H1 (cell line): ENCODE data around the gene TMIGD1. TPM values are rescaled to one million over a fixed set of nuclear protein-coding genes. Genes with fewer than 3 reads are reported as not detected.

Experiments
- CTCF ChIA-PET: fragments of 300-600 bp; sonication (Branson Sonifier 250); formaldehyde crosslinking; loops from one replicate; lab custom pipeline; 2021; ENCODE audit not compliant: partially characterized antibody; lab: Charles Lee
- POLR2A ChIA-PET: fragments of 300-600 bp; sonication (Branson Sonifier 250); formaldehyde crosslinking; loops from one replicate; lab custom pipeline; 2021; ENCODE audit warnings: inconsistent platforms; ENCODE audit not compliant: partially characterized antibody; lab: Charles Lee
- DNase-seq, 2 experiments: peaks; one replicate each; pipeline versions ENCODE4 v3.0.0 to v3.0.0-alpha.2; 2010 to 2022; ENCODE audit warnings: low spot score in 2 of 2, low read depth in 1 of 2, mixed read lengths in 1 of 2
- FAIRE-seq: peaks from 2 replicates; lab custom pipeline; 2011; peaks lifted over from hg19 to GRCh38; lab: Jason Lieb, UNC
- H2AFZ ChIP-seq: 2 replicates; pipeline ENCODE4 v1.8.1; 2012; ENCODE audit warnings: low read length, inconsistent platforms
- H2AK5ac ChIP-seq: 2 replicates; pipeline ENCODE4 v1.6.1; 2013; ENCODE audit warnings: low read depth, low read length
- H2BK120ac ChIP-seq: replicated peaks from 2 replicates; pipeline ENCODE3; 2013; ENCODE audit warnings: low read depth, low read length, inconsistent platforms
- H2BK12ac ChIP-seq: 2 replicates; pipeline ENCODE4 v1.6.1; 2013; ENCODE audit warnings: low read depth, low read length
- H2BK15ac ChIP-seq: 2 replicates; pipeline ENCODE4 v1.6.1; 2013; ENCODE audit warnings: low read length
- H2BK20ac ChIP-seq: 2 replicates; pipeline ENCODE4 v1.6.1; 2013; ENCODE audit warnings: low read length
- H2BK5ac ChIP-seq: 2 replicates; pipeline ENCODE4 v1.6.1; 2013; ENCODE audit warnings: low read depth, low read length
- H3K14ac ChIP-seq: 2 replicates; pipeline ENCODE4 v1.6.1; 2013; ENCODE audit warnings: inconsistent platforms; ENCODE audit not compliant: insufficient read length
- H3K18ac ChIP-seq: 2 replicates; pipeline ENCODE4 v1.6.1; 2013; ENCODE audit warnings: low read length; ENCODE audit errors: extremely low read depth
- H3K23ac ChIP-seq: 2 replicates; pipeline ENCODE4 v1.6.1; 2013; ENCODE audit warnings: inconsistent platforms; ENCODE audit not compliant: insufficient read length
- H3K23me2 ChIP-seq: 2 replicates; pipeline ENCODE4 v1.6.1; 2013; ENCODE audit warnings: low read depth, low read length
- H3K27ac ChIP-seq: 2 replicates; pipeline ENCODE4 v1.6.1; 2011; ENCODE audit warnings: low read depth, low read length, inconsistent platforms
- H3K27me3 ChIP-seq, 4 experiments: replicated peaks in 1 of 4; 1 replicate in 1 of 4; 2 replicates in 3 of 4; pipeline versions ENCODE4 v1.6.1 to v1.8.1; 2011 to 2013; ENCODE audit warnings: low read length in 3 of 4, mild to moderate bottlenecking in 3 of 4, inconsistent platforms in 2 of 4, mixed read lengths in 2 of 4, moderate library complexity in 1 of 4; ENCODE audit not compliant: control insufficient read depth in 3 of 4, insufficient read depth in 3 of 4; ENCODE audit errors: extremely low read depth in 1 of 4
- H3K36me3 ChIP-seq, 4 experiments: 2 replicates each; pipeline versions ENCODE4 v1.6.1 to v1.8.1; 2011 to 2013; ENCODE audit warnings: mild to moderate bottlenecking in 4 of 4, low read length in 3 of 4, moderate library complexity in 2 of 4, control low read depth in 1 of 4, inconsistent platforms in 1 of 4; ENCODE audit not compliant: insufficient read depth in 4 of 4, control insufficient read depth in 2 of 4
- H3K4ac ChIP-seq: replicated peaks from 2 replicates; pipeline ENCODE3; 2013; ENCODE audit warnings: low read length, low read depth, mixed read lengths, inconsistent platforms; ENCODE audit not compliant: insufficient read length
- H3K4me1 ChIP-seq, 4 experiments: replicated peaks in 1 of 4; 1 replicate in 1 of 4; 2 replicates in 3 of 4; pipeline versions ENCODE4 v1.6.1 to v1.8.1; 2011 to 2013; ENCODE audit warnings: low read length in 3 of 4, inconsistent platforms in 2 of 4, mixed read lengths in 1 of 4; ENCODE audit not compliant: insufficient read depth in 4 of 4, control insufficient read depth in 3 of 4
- H3K4me2 ChIP-seq, 2 experiments: 2 replicates each; pipeline versions ENCODE4 v1.6.1 to v1.8.1; 2011 to 2013; ENCODE audit warnings: low read depth in 2 of 2, low read length in 2 of 2, control low read depth in 1 of 2, inconsistent platforms in 1 of 2, mild to moderate bottlenecking in 1 of 2; ENCODE audit not compliant: insufficient read depth in 1 of 2
- H3K4me3 ChIP-seq, 4 experiments: fragments of 200-600, 300-600 bp in 1 of 4; sonication (generic), shearing (Covaris generic), sonication (Bioruptor Twin) in 1 of 4; 2 replicates each; pipeline versions ENCODE4 v1.5.1 to v1.8.1; 2011 to 2016; ENCODE audit warnings: low read length in 4 of 4, low read depth in 3 of 4, control low read depth in 2 of 4, inconsistent platforms in 2 of 4, mild to moderate bottlenecking in 2 of 4, mixed read lengths in 1 of 4, moderate library complexity in 1 of 4; ENCODE audit not compliant: insufficient read depth in 2 of 4; ENCODE audit errors: extremely low read depth in 1 of 4
- H3K56ac ChIP-seq: replicated peaks from 2 replicates; pipeline ENCODE3; 2013; ENCODE audit warnings: low read depth, mild to moderate bottlenecking, mixed read lengths, low read length, inconsistent platforms; ENCODE audit not compliant: insufficient read length
- H3K79me1 ChIP-seq: 2 replicates; pipeline ENCODE4 v1.6.1; 2013; ENCODE audit warnings: low read depth, low read length, control low read depth
- H3K79me2 ChIP-seq, 2 experiments: 2 replicates each; pipeline versions ENCODE4 v1.6.1 to v1.8.1; 2012 to 2013; ENCODE audit warnings: low read length in 2 of 2, mild to moderate bottlenecking in 2 of 2, inconsistent platforms in 1 of 2; ENCODE audit not compliant: insufficient read depth in 2 of 2, control insufficient read depth in 1 of 2
- H3K9ac ChIP-seq, 4 experiments: replicated peaks in 1 of 4; 1 replicate in 1 of 4; 2 replicates in 3 of 4; pipeline versions ENCODE4 v1.6.1 to v1.8.1; 2011 to 2013; ENCODE audit warnings: low read depth in 3 of 4, low read length in 3 of 4, control low read depth in 2 of 4, mild to moderate bottlenecking in 2 of 4, moderate library complexity in 2 of 4, inconsistent platforms in 1 of 4; ENCODE audit errors: extremely low read depth in 1 of 4
- H3K9me3 ChIP-seq, 2 experiments: 2 replicates each; pipeline versions ENCODE4 v1.6.1 to v1.8.1; 2012 to 2013; ENCODE audit warnings: mild to moderate bottlenecking in 2 of 2, moderate library complexity in 2 of 2, control low read depth in 1 of 2, inconsistent platforms in 1 of 2, low read depth in 1 of 2, low read length in 1 of 2, mixed read lengths in 1 of 2; ENCODE audit not compliant: insufficient read depth in 2 of 2
- H4K20me1 ChIP-seq, 2 experiments: replicated peaks in 1 of 2; 2 replicates each; pipeline versions ENCODE3 to v1.8.1; 2011 to 2013; ENCODE audit warnings: inconsistent platforms in 2 of 2, low read length in 2 of 2, mild to moderate bottlenecking in 1 of 2; ENCODE audit not compliant: insufficient read depth in 2 of 2, control insufficient read depth in 1 of 2
- H4K5ac ChIP-seq: 2 replicates; pipeline ENCODE4 v1.6.1; 2013; ENCODE audit warnings: low read length, low read depth, mixed read lengths, inconsistent platforms; ENCODE audit not compliant: insufficient read length
- H4K8ac ChIP-seq: 2 replicates; pipeline ENCODE4 v1.8.0; 2013; ENCODE audit warnings: mild to moderate bottlenecking, moderate library complexity, low read length, inconsistent platforms; ENCODE audit not compliant: insufficient read depth; ENCODE audit errors: extremely low read depth
- H4K91ac ChIP-seq: replicated peaks from 2 replicates; pipeline ENCODE3; 2013; ENCODE audit warnings: low read length, mixed read lengths, inconsistent platforms; ENCODE audit not compliant: insufficient read length
- SAP30 ChIP-seq: fragments of 300-600 bp; sonication (generic); IDR thresholded peaks from 2 replicates; pipeline ENCODE4 v1.7.1; 2012; ENCODE audit warnings: low read length, moderate library complexity, mild to moderate bottlenecking, inconsistent platforms; ENCODE audit not compliant: insufficient read depth, insufficient replicate concordance
- SUZ12 ChIP-seq: fragments of 200-600 bp; sonication (generic); IDR thresholded peaks from 2 replicates; pipeline ENCODE4 v1.6.1; 2012; ENCODE audit warnings: mild to moderate bottlenecking, inconsistent platforms, low read length, moderate library complexity, mixed read lengths
- WGBS, 2 experiments: shearing (Covaris generic) in 1 of 2; methylation state at CpG; one replicate each; pipeline versions ENCODE4 v1.1.6 to v1.1.7; 2013 to 2015; ENCODE audit warnings: low lambda C conversion rate in 2 of 2, mixed read lengths in 2 of 2, inconsistent platforms in 1 of 2, low coverage in 1 of 2, missing lambda C conversion rate in 1 of 2; ENCODE audit not compliant: insufficient replicate concordance in 2 of 2, insufficient coverage in 1 of 2, insufficient read length in 1 of 2; ENCODE audit errors: extremely low coverage in 1 of 2, missing lambda C conversion rate in 1 of 2; 5-methylcytosine and 5-hydroxymethylcytosine counted together
- polyA plus RNA-seq, 7 experiments: library from polyadenylated mRNA; depleted of rRNA in 3 of 7; stranded (reverse) in 5 of 7; unstranded in 2 of 7; fragments of >200 nt in 5 of 7; fragments of 200-250 nt in 2 of 7; gene quantifications; 1 replicate in 5 of 7; 2 replicates in 1 of 7; 4 replicates in 1 of 7; pipeline versions ENCODE4 v1.2.1 to v1.2.3, GENCODE V29; 2011 to 2013; ENCODE audit warnings: missing spikeins in 2 of 7, mixed read lengths in 2 of 7
- total RNA-seq: library from RNA; stranded (reverse); fragmentation: NEBNext Ultra II Directional; extraction: Animal tissue kit (Norgen Biotek cat#: 25700); gene quantifications from 2 replicates; pipeline ENCODE4 v1.2.1, GENCODE V29; 2021

TMIGD1 gene
- total and polyA plus RNA-seq, 2 of the 8 experiments (the other 6 are each of a cell fraction or from before 2014, with no cell fraction given), result not detected

GRCh38 chr17:30377574-30378240 lies 43.9 kb upstream of the TMIGD1 start:
- peak overlapping the region in 3 of 4 experiments; percentile 64 to 85 (median 76); a peak in 4 of 8 replicates for H3K4me3 ChIP-seq
- no peak for FAIRE-seq
- peaks cover 10 to 15% of the 10 kb centered on the region in 2 experiments for H4K20me1 ChIP-seq
- no peak overlapping the region for H4K8ac ChIP-seq
- peaks cover 10% of the 10 kb centered on the region for H3K23me2 ChIP-seq
- peaks cover 5 to 26% (median 20%) of the 10 kb centered on the region in 4 experiments for H3K27me3 ChIP-seq
- peaks cover 0 to 24% of the 10 kb centered on the region in 2 experiments; a peak in 2 of 4 replicates for H3K79me2 ChIP-seq
- H3K36me3 ChIP-seq, result no peaks in the 10 kb centered on the region
- no peak overlapping the region for H3K27ac ChIP-seq
- TF ChIP-seq SUZ12 (peak; percentile 33; the same call in 1 of the 2 replicates), SAP30 (no peak)
- H3K14ac ChIP-seq, result no peak overlapping the region
- H2BK15ac ChIP-seq, result 0 out of 2 replicates have a peak overlapping the region, but pooled peaks have one; percentile 46
- H3K9me3 ChIP-seq, result no peaks in the 10 kb centered on the region
- POLR2A ChIA-PET, result interaction anchor here (2.1 kb wide), 1 partner anchor 9 kb away, joined by 5 read pairs; no protein-coding TSS in a partner anchor
- H3K23ac ChIP-seq, result no peak overlapping the region
- peak overlapping the region; percentile 76 for H2BK12ac ChIP-seq
- H2BK5ac ChIP-seq, result no peak overlapping the region
- H3K79me1 ChIP-seq, result no peaks in the 10 kb centered on the region
- peak overlapping the region; percentile 86 to 88 for H3K4me2 ChIP-seq
- no peak for DNase-seq
- H2BK20ac ChIP-seq, result no peak overlapping the region
- H3K4me1 ChIP-seq, result peaks cover 3 to 4% (median 3%) of the 10 kb centered on the region in 4 experiments; a peak in 5 of 7 replicates
- H3K18ac ChIP-seq, result no peak overlapping the region
- no peak overlapping the region for H3K9ac ChIP-seq
- H3K56ac ChIP-seq, result no peak overlapping the region
- no peak overlapping the region for H4K5ac ChIP-seq
- peak overlapping the region; percentile 77; the same call in 1 of the 2 replicates for H2AFZ ChIP-seq
- no peak overlapping the region for H2BK120ac ChIP-seq
- H3K4ac ChIP-seq, result no peak overlapping the region
- CTCF ChIA-PET, result interaction anchor here (0.9 to 1.5 kb wide), 3 partner anchors 10 to 273 kb away, joined by 3 to 6 read pairs (median 5); no protein-coding TSS in a partner anchor
- no peak overlapping the region for H4K91ac ChIP-seq
- WGBS, 2 experiments, result 66% methylated on average over 11 of the region's 11 CpGs; no CpG with 5 or more reads in 1 of the 2 experiments
- no peak overlapping the region for H2AK5ac ChIP-seq
